GM23248 (cell line): ENCODE data around the gene CALML3.

ENCODE experiments used
- EZH2 ChIP-seq: fragments of 200-600 bp; sonication (generic); IDR thresholded peaks from 2 replicates; pipeline ENCODE4 v1.6.1; 2018; ENCODE audit warnings: antibody characterized with exemption, mild to moderate bottlenecking; ENCODE audit not compliant: insufficient read depth, poor library complexity, severe bottlenecking
- EZH2phosphoT487 ChIP-seq: fragments of 200-600 bp; sonication (generic); IDR thresholded peaks from 2 replicates; pipeline ENCODE4 v1.6.1; 2018; ENCODE audit warnings: antibody characterized with exemption, moderate library complexity, mild to moderate bottlenecking, low read depth; ENCODE audit not compliant: insufficient read depth

- TF ChIP-seq EZH2: no peak
- no peak for TF ChIP-seq EZH2phosphoT487
Measured at GRCh38 chr10:5570979-5571810, 46.4 kb downstream of the CALML3 start.
